Measurements from ENCODE around the gene REG1B.

The REG1B gene

GRCh38 chr2:79124907-79125720 lies 37.3 kb upstream of the REG1B start:
- CTCF ChIA-PET, result interaction anchor here (0.6 kb wide), 1 partner anchor 9 kb away, joined by 3 read pairs; no protein-coding TSS in a partner anchor
- H3K27ac ChIP-seq, result no peak overlapping the region
- no peak for TF ChIP-seq CTCF (conservative IDR thresholded peaks at IDR 0.05; ENCODE audit: low read depth)
- no peak for DNase-seq (ENCODE audit: low spot score)
- POLR2A ChIA-PET (ENCODE audit: low non-redundant PET), result no interaction called here

GRCh38 chr2:79122676-79123075 lies 34.9 kb upstream of the REG1B start:
- H3K27ac ChIP-seq, result no peak overlapping the region
- DNase-seq (ENCODE audit: low spot score), result no peak
- ChIA-PET CTCF (no interaction called here), POLR2A (ENCODE audit: low non-redundant PET) (no interaction called here)
- no peak for TF ChIP-seq CTCF (conservative IDR thresholded peaks at IDR 0.05; ENCODE audit: low read depth)

GRCh38 chr2:79120194-79120713 lies 32.5 kb upstream of the REG1B start, which contains the start of gene REG1A:
Gene REG1A, plus strand, starts transcription at chr2:79120488. Its CDS starts 374 bp downstream, at chr2:79120862.
- POLR2A ChIA-PET (ENCODE audit: low non-redundant PET), result no interaction called here
- CTCF ChIA-PET, result no interaction called here
- no peak for DNase-seq (ENCODE audit: low spot score)
- TF ChIP-seq CTCF (conservative IDR thresholded peaks at IDR 0.05; ENCODE audit: low read depth), result no peak
- no peak within 1 kb of the TSS for H3K27ac ChIP-seq

- DNase-seq (ENCODE audit: low spot score), result no peak
- H3K27ac ChIP-seq, result no peak overlapping the region
- no peak for TF ChIP-seq CTCF (conservative IDR thresholded peaks at IDR 0.05; ENCODE audit: low read depth)
- ChIA-PET POLR2A (ENCODE audit: low non-redundant PET) (no interaction called here), CTCF (no interaction called here)
Measured at GRCh38 chr2:79116997-79117928, 29.5 kb upstream of the REG1B start.

GRCh38 chr2:79114797-79115494 lies 27.2 kb upstream of the REG1B start:
- ChIA-PET CTCF (no interaction called here), POLR2A (ENCODE audit: low non-redundant PET) (no interaction called here)
- no peak overlapping the region for H3K27ac ChIP-seq
- no peak for DNase-seq (ENCODE audit: low spot score)
- no peak for TF ChIP-seq CTCF (conservative IDR thresholded peaks at IDR 0.05; ENCODE audit: low read depth)

GRCh38 chr2:79112269-79112668 lies 24.5 kb upstream of the REG1B start:
- TF ChIP-seq CTCF (conservative IDR thresholded peaks at IDR 0.05; ENCODE audit: low read depth), result no peak
- CTCF ChIA-PET, result interaction anchor here (0.6 kb wide), 1 partner anchor 1159 kb away, joined by 4 read pairs; no protein-coding TSS in a partner anchor
- POLR2A ChIA-PET (ENCODE audit: low non-redundant PET), result no interaction called here
- H3K27ac ChIP-seq, result no peak overlapping the region
- no peak for DNase-seq (ENCODE audit: low spot score)

All from RWPE1 (cell line).